Activated naive CD4-positive, alpha-beta T cell treated with anti-CD3 and anti-CD28 coated beads, Interleukin-2, amount 10 ng/mL, durations not matched to agents 7 days and 5 days (primary cell): ENCODE results near the gene APOL4.
A peak's percentile ranks its signal among the peaks of the same experiment; 100 is the strongest.
"Not testable (repeated sequence)": the region's sequence is repeated elsewhere in the genome, so short reads cannot be mapped to it uniquely, and the experiment has no call there.

Experiments
- CTCF ChIA-PET: fragments of 350-600 bp; sonication (Branson Sonifier 250); formaldehyde crosslinking; loops from one replicate; lab custom pipeline; 2021; ENCODE audit warnings: antibody characterized with exemption; lab: Charles Lee
- DNase-seq: peaks from one replicate; pipeline ENCODE4 v3.0.0-alpha.2; 2020
- H3K27ac Mint-ChIP-seq: one replicate; pipeline ENCODE4 v1.8.0; 2021; ENCODE audit warnings: mild to moderate bottlenecking, moderate library complexity, mixed read lengths
- H3K27me3 Mint-ChIP-seq: one replicate; pipeline ENCODE4 v1.8.0; 2021; ENCODE audit warnings: mild to moderate bottlenecking, mixed read lengths
- H3K36me3 Mint-ChIP-seq: one replicate; pipeline ENCODE4 v1.8.0; 2021; ENCODE audit warnings: mixed read lengths
- H3K4me1 Mint-ChIP-seq: one replicate; pipeline ENCODE4 v1.8.0; 2021; ENCODE audit warnings: mixed read lengths
- H3K4me3 Mint-ChIP-seq: one replicate; pipeline ENCODE4 v1.8.0; 2021; ENCODE audit warnings: mild to moderate bottlenecking, moderate library complexity, mixed read lengths
- H3K9me3 Mint-ChIP-seq: one replicate; pipeline ENCODE4 v1.8.0; 2021; ENCODE audit warnings: mixed read lengths

The APOL4 gene, protein sequence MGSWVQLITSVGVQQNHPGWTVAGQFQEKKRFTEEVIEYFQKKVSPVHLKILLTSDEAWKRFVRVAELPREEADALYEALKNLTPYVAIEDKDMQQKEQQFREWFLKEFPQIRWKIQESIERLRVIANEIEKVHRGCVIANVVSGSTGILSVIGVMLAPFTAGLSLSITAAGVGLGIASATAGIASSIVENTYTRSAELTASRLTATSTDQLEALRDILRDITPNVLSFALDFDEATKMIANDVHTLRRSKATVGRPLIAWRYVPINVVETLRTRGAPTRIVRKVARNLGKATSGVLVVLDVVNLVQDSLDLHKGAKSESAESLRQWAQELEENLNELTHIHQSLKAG

DNA sequence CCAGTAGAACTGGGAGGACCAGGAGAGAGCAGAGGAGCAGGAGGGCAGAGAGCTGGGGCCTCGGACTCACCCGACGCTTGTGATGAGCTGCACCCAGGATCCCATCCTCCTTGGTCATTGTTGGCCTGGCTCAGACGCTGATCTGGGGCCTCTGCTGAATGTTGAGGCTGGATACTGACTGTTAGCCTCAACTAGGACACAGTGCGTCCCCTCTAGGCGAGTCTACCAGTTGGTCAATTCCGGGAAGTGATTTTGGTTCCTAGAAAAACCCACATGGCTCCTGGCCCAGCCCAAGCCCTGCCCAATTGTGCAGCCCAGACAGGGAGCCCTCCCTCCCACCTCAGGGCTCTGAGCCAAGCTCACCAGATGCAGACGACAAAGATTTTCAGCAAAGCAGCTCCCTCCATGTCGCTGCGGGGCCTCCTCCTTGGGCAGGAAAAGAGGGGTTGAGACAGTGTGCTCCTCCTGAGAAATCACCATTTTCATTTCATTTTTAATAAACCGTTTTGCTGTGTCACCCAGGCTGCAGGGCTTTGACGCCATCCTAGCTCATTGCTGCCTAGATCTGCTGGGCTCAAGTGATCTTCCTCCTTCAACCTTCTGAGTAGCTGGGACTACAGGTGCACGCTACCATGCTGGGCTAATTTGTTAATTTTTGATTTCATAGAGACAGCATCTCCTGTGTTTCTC, at the start of gene APOL4:
APOL4 (minus strand) TSS at position 180 of the 690 bp plus-strand sequence; CDS start at position 105, 75 bp downstream.
- Mint-ChIP-seq H3K27me3 (peaks cover 43% of the 10 kb centered on the region), H3K27ac (no peak within 1 kb of the TSS), H3K36me3 (no peaks in the 10 kb centered on the region), H3K9me3 (no peaks in the 10 kb centered on the region), H3K4me1 (peaks cover 36% of the 10 kb centered on the region), H3K4me3 (no peak within 1 kb of the TSS)
- DNase-seq = no peak
- CTCF ChIA-PET = interaction anchor here (0.7 to 1.9 kb wide), 4 partner anchors 10 to 76 kb away, joined by 3 to 6 read pairs (median 5); partner anchors contain the start of gene APOL2

DNA sequence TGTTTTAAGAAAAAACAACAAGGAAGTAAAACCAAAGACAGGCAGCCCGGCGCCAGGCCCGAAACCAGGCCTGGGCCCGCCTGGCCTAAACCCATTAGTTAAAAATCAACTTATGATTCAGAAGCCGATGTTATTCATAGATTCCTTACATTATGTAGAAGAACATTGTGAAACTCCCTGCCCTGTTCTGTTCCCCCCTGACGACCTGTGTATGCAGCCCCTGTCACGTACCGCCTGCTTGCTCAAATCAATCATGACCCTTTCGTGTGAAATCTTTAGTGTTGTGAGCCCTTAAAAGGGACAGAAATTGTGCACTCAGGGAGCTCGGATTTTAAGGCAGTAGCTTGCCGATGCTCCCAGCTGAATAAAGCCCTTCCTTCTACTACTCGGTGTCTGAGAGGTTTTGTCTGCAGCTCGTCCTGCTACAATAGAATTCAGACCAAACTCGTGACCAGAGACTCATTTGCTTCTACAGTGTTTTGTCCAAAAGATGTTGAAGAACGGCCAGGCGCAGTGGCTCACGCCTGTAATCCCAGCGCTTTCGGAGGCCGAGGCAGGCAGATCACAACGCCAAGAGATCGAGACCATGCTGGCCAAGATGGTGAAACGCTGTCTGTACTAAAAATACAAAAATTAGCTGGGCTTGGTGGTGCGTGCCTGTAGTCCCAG, 48.8 kb upstream of the APOL4 start:
- not testable (repeated sequence) for H3K27ac Mint-ChIP-seq, H3K4me3 Mint-ChIP-seq, DNase-seq, H3K9me3 Mint-ChIP-seq
- Mint-ChIP-seq H3K27me3 (peaks cover 10% of the 10 kb centered on the region), H3K4me1 (peaks cover 37% of the 10 kb centered on the region), H3K36me3 (peaks cover 12% of the 10 kb centered on the region)
- CTCF ChIA-PET = interaction anchor here (1.3 kb wide), 1 partner anchor 28 kb away, joined by 3 read pairs; no protein-coding TSS in a partner anchor

DNA sequence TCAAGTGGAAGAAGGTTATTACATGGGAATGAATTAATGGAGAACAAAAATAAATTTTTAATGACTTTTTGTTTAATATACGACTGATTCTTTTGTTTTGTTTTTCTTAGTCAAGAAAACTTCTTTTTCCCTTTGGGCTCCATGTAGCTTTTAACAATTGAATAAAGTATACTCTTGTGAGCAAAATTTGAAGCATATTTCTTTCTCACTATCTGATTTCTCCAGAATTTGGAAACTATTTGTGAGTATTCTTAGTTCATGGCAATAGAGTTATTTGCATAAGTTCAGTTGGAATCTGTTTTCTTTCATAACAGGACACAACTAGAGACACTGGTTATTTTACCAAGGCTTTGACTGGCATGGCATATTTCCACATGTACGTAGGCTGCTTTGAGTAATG, 47.6 kb upstream of the APOL4 start:
- no peak for DNase-seq
- H3K27ac Mint-ChIP-seq = no peak overlapping the region
- H3K4me1 Mint-ChIP-seq = peaks cover 24% of the 10 kb centered on the region
- CTCF ChIA-PET = no interaction called here
- peaks cover 10% of the 10 kb centered on the region for H3K36me3 Mint-ChIP-seq
- H3K4me3 Mint-ChIP-seq = no peak overlapping the region
- H3K9me3 Mint-ChIP-seq = peaks cover 9% of the 10 kb centered on the region
- peaks cover 10% of the 10 kb centered on the region for H3K27me3 Mint-ChIP-seq

DNA sequence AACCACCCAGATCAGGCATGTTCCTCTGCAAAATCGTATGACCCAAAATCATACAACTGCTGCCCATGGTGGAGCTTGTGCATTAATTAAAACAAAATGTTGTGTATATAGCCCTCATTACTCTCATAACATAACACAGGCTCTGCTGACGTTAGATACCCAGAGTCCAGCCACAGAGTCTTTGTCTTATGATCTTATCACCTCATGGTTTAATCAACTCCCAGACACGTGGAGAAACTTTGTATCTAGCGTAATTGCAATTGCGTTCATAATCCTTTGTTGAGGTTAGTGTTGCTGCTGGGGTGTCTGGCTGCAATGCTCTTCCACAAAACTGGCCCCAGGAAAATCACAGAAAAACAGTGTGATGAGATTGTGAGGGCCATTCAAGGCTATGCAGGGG, 46.3 kb upstream of the APOL4 start:
- Mint-ChIP-seq H3K4me3 (no peak overlapping the region), H3K9me3 (peaks cover 12% of the 10 kb centered on the region), H3K27ac (no peak overlapping the region), H3K4me1 (peaks cover 12% of the 10 kb centered on the region), H3K36me3 (peaks cover 2% of the 10 kb centered on the region), H3K27me3 (peaks cover 16% of the 10 kb centered on the region)
- CTCF ChIA-PET = no interaction called here
- no peak for DNase-seq

DNA sequence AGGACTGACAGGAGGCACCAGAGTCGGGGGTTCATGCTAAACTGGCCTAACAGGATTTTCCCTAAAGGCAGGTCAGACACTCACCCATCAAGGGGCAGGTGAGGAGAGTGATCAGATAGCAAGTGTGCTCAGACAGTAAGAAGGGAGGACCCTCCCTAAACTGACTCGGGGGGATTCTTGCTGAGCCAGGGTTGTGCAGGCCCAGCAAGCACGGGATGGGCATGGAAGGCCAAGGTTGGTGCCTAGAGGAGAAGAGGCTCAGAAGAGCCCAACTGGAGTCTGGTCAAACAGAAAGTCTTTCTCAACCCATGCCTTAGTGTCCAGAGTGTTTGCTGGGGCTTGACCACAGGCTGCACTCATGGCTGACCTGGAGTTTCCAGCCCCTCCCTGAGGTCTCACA, 45.1 kb upstream of the APOL4 start:
- Mint-ChIP-seq H3K4me1 (peaks cover under 1% of the 10 kb centered on the region), H3K4me3 (peak overlapping the region; percentile 10), H3K27me3 (peaks cover 21% of the 10 kb centered on the region), H3K36me3 (peaks cover 6% of the 10 kb centered on the region), H3K9me3 (peaks cover 17% of the 10 kb centered on the region), H3K27ac (no peak overlapping the region)
- CTCF ChIA-PET = no interaction called here
- DNase-seq = no peak

DNA sequence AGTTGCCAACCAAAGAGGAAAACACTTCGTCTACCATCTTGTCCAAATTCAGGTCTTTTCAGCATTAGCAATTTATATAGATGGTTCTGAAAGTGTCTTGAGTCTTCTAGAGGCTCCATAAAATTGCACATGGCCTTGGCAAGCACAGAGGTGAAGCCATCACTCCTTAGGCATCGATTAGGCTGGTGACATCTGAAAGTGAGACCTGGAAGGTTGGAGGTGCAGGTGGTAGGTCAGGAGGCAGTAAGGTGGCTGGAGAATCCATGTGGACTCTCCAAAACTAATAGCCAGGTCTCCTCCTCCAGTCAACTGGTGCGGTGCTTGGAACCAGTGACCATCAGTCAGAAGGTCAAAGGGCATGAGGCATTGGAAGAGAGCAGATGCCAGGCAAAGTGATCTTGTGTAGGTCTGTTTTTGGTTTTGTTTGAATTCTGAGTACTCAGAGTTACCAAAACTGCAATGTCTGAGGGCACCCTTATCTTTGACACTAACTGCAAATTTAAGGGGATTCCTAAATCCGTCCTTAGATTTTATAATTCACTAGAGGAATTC, 44.3 kb upstream of the APOL4 start:
- no peak for DNase-seq
- CTCF ChIA-PET = no interaction called here
- Mint-ChIP-seq H3K36me3 (peaks cover 6% of the 10 kb centered on the region), H3K27me3 (peaks cover 21% of the 10 kb centered on the region), H3K4me3 (no peak overlapping the region), H3K4me1 (no peaks in the 10 kb centered on the region), H3K9me3 (peaks cover 17% of the 10 kb centered on the region), H3K27ac (no peak overlapping the region)

DNA sequence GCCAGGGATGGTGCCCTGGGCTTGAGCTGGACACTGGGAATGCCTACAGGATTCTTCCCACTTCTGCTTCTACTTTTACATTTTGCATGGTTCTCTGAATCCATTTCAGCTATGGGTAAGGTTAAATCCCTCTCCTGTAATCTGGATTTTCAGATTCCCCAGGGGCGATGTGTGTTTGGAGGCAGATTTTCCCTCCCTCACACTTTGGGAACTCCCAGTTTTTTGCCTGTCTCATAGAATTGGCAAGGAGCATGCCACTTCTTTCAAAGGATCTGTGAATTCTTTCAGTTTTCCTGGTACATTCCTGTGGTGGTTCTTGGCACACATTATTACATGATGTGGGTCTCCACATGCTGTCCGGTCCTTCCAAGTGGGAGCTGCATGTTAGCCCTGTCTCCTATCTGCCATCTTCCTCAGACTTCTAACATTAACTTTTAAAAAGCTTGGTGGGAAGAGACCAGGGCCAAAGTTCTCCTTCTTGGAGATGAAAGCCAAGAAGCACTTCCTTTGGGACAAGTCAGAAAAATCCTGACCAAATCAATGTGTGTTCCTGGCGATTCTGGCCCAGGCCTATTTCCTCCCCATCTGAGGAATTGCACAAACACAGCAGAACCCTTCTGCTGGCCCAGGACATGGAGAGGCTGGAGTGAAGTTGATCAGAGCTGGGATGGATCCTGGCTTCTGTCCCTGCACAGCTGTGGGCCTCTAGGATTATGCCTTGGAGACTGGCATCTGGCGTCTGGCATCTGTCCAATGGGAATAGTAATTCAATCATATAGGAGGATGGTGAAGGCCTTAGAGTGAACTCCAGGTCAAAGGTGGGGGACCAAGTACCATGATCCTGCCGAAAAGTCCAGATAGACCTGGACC, 43.1 kb upstream of the APOL4 start:
- CTCF ChIA-PET = interaction anchor here (1.1 kb wide), 1 partner anchor 8 kb away, joined by 3 read pairs; the partner anchor contains the start of gene APOL1
- H3K27ac Mint-ChIP-seq = no peak overlapping the region
- peaks cover 6% of the 10 kb centered on the region for H3K4me1 Mint-ChIP-seq
- DNase-seq = no peak
- peaks cover 17% of the 10 kb centered on the region for H3K9me3 Mint-ChIP-seq
- peaks cover 21% of the 10 kb centered on the region for H3K27me3 Mint-ChIP-seq
- peaks cover 5% of the 10 kb centered on the region for H3K36me3 Mint-ChIP-seq
- H3K4me3 Mint-ChIP-seq = no peak overlapping the region

DNA sequence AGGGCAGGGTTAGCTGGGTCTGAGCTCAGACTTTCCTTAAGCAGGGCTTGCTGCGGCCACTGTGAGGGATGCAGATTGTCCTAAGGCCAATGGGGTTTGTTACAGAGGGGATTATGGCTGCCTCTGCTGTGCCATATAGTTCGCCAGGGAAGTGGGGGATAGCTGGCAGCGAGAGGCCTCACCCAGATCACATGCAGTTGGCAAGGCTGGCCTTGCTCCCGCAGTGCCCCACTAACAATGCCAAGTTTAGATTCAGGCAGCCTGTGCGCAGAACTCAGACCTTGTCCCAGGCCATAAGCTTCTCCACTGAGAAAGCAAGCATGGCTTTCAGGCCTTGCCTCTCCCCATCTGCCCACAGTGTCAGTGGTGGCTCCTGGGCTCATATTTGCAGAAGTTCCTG, 42.4 kb upstream of the APOL4 start:
- Mint-ChIP-seq H3K4me3 (no peak overlapping the region), H3K9me3 (peaks cover 13% of the 10 kb centered on the region), H3K36me3 (peaks cover 9% of the 10 kb centered on the region), H3K27ac (no peak overlapping the region), H3K27me3 (peaks cover 21% of the 10 kb centered on the region), H3K4me1 (peaks cover 12% of the 10 kb centered on the region)
- no peak for DNase-seq
- CTCF ChIA-PET = interaction anchor here (1.1 kb wide), 1 partner anchor 9 kb away, joined by 3 read pairs; the partner anchor contains the start of gene APOL1

DNA sequence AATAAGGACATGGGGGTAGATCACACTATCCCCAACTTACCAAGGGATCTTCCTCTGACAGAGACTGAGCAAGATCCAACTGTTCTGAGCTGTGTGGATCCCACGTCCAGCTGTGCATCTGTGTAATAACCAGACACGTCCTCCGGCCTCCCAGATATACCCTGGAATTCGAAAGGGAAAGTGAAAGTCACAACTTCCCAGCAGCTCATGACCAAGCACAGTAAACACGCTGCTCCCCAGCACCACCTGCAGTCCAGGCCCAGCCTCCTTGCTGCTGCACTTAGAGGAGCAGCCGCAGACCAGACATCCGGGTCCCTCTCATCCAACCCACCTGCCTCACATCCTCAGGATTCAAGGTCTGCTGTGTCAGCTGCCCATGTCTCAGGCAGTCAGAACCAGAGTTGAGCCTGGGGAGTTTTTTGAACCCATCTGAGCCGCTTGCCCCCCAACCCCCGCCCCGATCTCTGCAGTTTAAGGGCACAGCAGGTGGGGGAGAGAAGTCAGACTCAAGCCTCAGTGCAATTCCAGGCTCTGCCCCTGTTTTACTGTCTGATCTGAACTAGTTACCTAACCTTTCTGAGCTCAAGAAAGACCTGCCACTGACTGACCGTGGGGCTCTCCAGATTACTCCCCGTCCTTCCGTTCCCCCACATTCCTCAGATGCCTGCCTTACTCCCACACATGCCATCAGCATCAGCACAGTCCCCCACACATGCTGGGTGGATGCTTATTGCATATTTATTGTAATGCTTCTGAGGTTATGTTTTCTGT, 38.0 kb upstream of the APOL4 start, which contains the start of gene APOL2:
APOL2 (minus strand) TSS at position 127 of the 771 bp plus-strand sequence. CDS start 6,365 bp downstream, outside the sequence.
- CTCF ChIA-PET = interaction anchor here (0.6 to 3.2 kb wide), 25 partner anchors 12 to 247 kb away, joined by 3 to 30 read pairs (median 4); partner anchors contain the start of genes APOL1 and APOL3
- H3K27ac Mint-ChIP-seq = peak within 1 kb of the TSS; percentile 98
- H3K4me1 Mint-ChIP-seq = peaks cover 49% of the 10 kb centered on the region
- DNase-seq = peak; percentile 94
- peaks cover 45% of the 10 kb centered on the region for H3K36me3 Mint-ChIP-seq
- peaks cover 18% of the 10 kb centered on the region for H3K9me3 Mint-ChIP-seq
- peak within 1 kb of the TSS; percentile 100 for H3K4me3 Mint-ChIP-seq
- H3K27me3 Mint-ChIP-seq = peaks cover 11% of the 10 kb centered on the region

DNA sequence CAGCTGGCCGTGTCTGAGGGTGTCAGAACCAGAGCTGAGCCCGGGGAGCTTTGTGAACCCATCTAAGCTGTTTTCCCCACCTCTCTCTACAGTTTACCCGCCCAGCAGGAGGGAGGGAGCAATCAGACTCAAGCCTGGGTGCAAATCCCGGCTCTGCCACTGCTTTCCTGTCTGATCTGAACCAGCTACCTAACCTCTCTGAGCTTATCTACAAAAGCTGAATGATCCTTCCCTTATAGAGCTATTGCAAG, 37.5 kb upstream of the APOL4 start:
- peak overlapping the region; percentile 98 for H3K27ac Mint-ChIP-seq
- peaks cover 11% of the 10 kb centered on the region for H3K27me3 Mint-ChIP-seq
- peaks cover 18% of the 10 kb centered on the region for H3K9me3 Mint-ChIP-seq
- CTCF ChIA-PET = interaction anchor here (0.7 to 3.2 kb wide), 21 partner anchors 11 to 247 kb away, joined by 3 to 30 read pairs (median 4); partner anchors contain the start of genes APOL1 and APOL3
- peaks cover 50% of the 10 kb centered on the region for H3K36me3 Mint-ChIP-seq
- H3K4me1 Mint-ChIP-seq = peaks cover 55% of the 10 kb centered on the region
- peak overlapping the region; percentile 100 for H3K4me3 Mint-ChIP-seq
- DNase-seq = peak; percentile 37

DNA sequence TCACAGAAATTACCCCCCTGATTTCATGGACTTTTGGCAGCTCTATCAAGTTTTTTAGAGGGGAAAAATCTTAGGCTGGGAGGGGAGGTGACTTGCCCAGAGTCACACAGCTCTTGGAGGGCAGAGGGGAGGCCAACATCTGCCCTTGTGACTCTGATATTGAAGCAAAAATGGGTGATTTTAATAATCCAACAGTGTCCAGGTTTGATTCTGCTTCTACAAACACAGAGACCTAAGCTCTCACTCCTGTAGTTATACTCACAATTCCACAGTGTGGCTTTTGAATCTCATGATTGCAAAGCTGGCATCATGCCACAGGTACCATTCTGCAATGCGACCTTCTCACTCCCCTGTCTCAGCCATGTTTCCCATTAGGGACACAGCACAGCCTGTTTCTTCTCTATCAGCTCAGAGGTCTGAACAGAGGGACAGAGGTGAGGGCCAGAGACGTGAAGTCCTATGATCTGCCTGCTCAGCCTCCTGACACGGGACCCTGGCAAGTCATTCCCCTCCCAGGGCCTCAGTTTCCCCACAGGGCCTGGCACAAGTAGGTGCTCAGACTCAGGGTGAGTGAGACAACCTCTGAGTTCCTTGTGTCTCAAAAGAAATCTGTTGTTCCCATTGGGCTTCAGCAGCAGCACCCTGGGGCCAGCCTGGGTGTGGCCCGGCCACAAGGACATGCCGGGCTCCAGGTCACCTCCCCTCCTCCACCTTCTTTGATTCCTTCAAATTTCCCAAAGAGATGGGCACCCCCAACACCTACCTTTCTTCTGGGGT, 37.0 kb upstream of the APOL4 start:
- Mint-ChIP-seq H3K9me3 (peaks cover 18% of the 10 kb centered on the region), H3K36me3 (peaks cover 55% of the 10 kb centered on the region), H3K4me3 (peak overlapping the region; percentile 100), H3K4me1 (peaks cover 60% of the 10 kb centered on the region), H3K27me3 (peaks cover 10% of the 10 kb centered on the region), H3K27ac (peak overlapping the region; percentile 98)
- no peak for DNase-seq
- CTCF ChIA-PET = interaction anchor here (0.7 to 3.2 kb wide), 21 partner anchors 11 to 248 kb away, joined by 3 to 30 read pairs (median 4); partner anchors contain the start of genes APOL1 and APOL3
